PC-3 (cell line): ENCODE measurements around the gene ABCC3. TPM values are rescaled to one million over a fixed set of nuclear protein-coding genes. Genes with fewer than 3 reads are reported as not detected.

Source experiments
- ATAC-seq: fragments of 200-7000 bp; cut with Tn5 transposase; 2 replicates; pipeline ENCODE4 v1.9.1; 2020; ENCODE audit warnings: mild to moderate bottlenecking, moderate library complexity
- BruUV-seq: library from RNA; stranded (reverse); fragments of 400-500 nt; replicated peaks from 2 replicates; lab custom pipeline; 2021; lab: Mats Ljungman, UMichigan
- CTCF ChIA-PET: fragments of 300-600 bp; sonication (Branson Sonifier 250); formaldehyde crosslinking; loops from one replicate; lab custom pipeline; 2022; ENCODE audit warnings: antibody characterized with exemption; lab: Charles Lee
- POLR2A ChIA-PET: fragments of 300-600 bp; sonication (Branson Sonifier 250); formaldehyde crosslinking; loops from one replicate; lab custom pipeline; 2022; ENCODE audit warnings: antibody characterized with exemption; ENCODE audit not compliant: unreplicated experiment; lab: Charles Lee
- DNase-seq: peaks from one replicate; pipeline ENCODE4 v3.0.0-alpha.2; 2015
- H2AFZ ChIP-seq: fragments of 300-600 bp; sonication (generic); 2 replicates; pipeline ENCODE4 v1.6.0; 2016; ENCODE audit warnings: antibody characterized with exemption, low read length
- H3F3A ChIP-seq: fragments of 300-600 bp; sonication (generic); one replicate; pipeline ENCODE4 v1.6.0; 2017; ENCODE audit warnings: antibody characterized with exemption, low read length, control low read depth, mild to moderate bottlenecking; ENCODE audit not compliant: unreplicated experiment
- H3K27ac ChIP-seq: fragments of 300-600 bp; sonication (generic); 2 replicates; pipeline ENCODE4 v1.5.1; 2016; ENCODE audit warnings: mild to moderate bottlenecking, low read length
- H3K27me3 ChIP-seq: fragments of 300-600 bp; sonication (generic); 2 replicates; pipeline ENCODE4 v1.6.1; 2016; ENCODE audit warnings: low read length, mixed read lengths
- H3K36me3 ChIP-seq: fragments of 300-600 bp; sonication (generic); 2 replicates; pipeline ENCODE4 v1.6.1; 2016; ENCODE audit warnings: low read depth, mixed run types, low read length, mixed read lengths
- H3K4me1 ChIP-seq: fragments of 300-600 bp; sonication (generic); 2 replicates; pipeline ENCODE4 v1.5.1; 2016; ENCODE audit warnings: low read length; ENCODE audit not compliant: insufficient read depth
- H3K4me2 ChIP-seq: fragments of 300-600 bp; sonication (generic); 2 replicates; pipeline ENCODE4 v1.6.0; 2016; ENCODE audit warnings: low read length
- H3K4me3 ChIP-seq: fragments of 300-600 bp; sonication (generic); 2 replicates; pipeline ENCODE4 v1.5.1; 2016; ENCODE audit warnings: mild to moderate bottlenecking, low read length, mixed read lengths
- H3K79me2 ChIP-seq: fragments of 300-600 bp; sonication (generic); 2 replicates; pipeline ENCODE4 v1.6.1; 2017; ENCODE audit warnings: low read length, mixed read lengths
- H3K9ac ChIP-seq: fragments of 300-600 bp; sonication (generic); 2 replicates; pipeline ENCODE4 v1.6.0; 2016; ENCODE audit warnings: mild to moderate bottlenecking, low read length
- H3K9me2 ChIP-seq: fragments of 300-600 bp; sonication (generic); replicated peaks from 2 replicates; pipeline ENCODE4 v1.6.1; 2016; ENCODE audit warnings: mixed run types, low read length, mixed read lengths
- H3K9me3 ChIP-seq: fragments of 300-600 bp; sonication (generic); 2 replicates; pipeline ENCODE4 v1.6.1; 2016; ENCODE audit warnings: low read length, mixed read lengths
- H4K20me1 ChIP-seq: fragments of 300-600 bp; sonication (generic); 2 replicates; pipeline ENCODE4 v1.6.1; 2016; ENCODE audit warnings: low read length, mixed read lengths
- CTCF ChIP-seq: fragments of 300-600 bp; sonication (generic); conservative IDR thresholded peaks from 2 replicates; pipeline ENCODE4 v1.5.1; 2017; ENCODE audit warnings: antibody characterized with exemption, low read depth, mild to moderate bottlenecking, low read length
- EZH2 ChIP-seq: fragments of 300-600 bp; sonication (generic); IDR thresholded peaks from one replicate; pipeline ENCODE4 v1.6.1; 2017; ENCODE audit warnings: antibody characterized with exemption, mild to moderate bottlenecking, low read length; ENCODE audit not compliant: unreplicated experiment
- EZH2phosphoT487 ChIP-seq: fragments of 300-600 bp; sonication (generic); IDR thresholded peaks from 2 replicates; pipeline ENCODE4 v1.6.1; 2018; ENCODE audit warnings: mild to moderate bottlenecking, antibody characterized with exemption, low read length, borderline replicate concordance
- intact Hi-C: fragments of 100-400 bp; cut with micrococcal nuclease; formaldehyde crosslinking; loops from 2 replicates; pipeline ENCODE4 v1.9.0; 2023
- total RNA-seq: library from RNA; depleted of rRNA; stranded (reverse); fragments of >200 nt; gene quantifications from 2 replicates; pipeline ENCODE4 v1.2.3, GENCODE V29; 2014

The ABCC3 gene
- total RNA-seq, 1 experiment from 2014 or later = 50.2 TPM

DNA sequence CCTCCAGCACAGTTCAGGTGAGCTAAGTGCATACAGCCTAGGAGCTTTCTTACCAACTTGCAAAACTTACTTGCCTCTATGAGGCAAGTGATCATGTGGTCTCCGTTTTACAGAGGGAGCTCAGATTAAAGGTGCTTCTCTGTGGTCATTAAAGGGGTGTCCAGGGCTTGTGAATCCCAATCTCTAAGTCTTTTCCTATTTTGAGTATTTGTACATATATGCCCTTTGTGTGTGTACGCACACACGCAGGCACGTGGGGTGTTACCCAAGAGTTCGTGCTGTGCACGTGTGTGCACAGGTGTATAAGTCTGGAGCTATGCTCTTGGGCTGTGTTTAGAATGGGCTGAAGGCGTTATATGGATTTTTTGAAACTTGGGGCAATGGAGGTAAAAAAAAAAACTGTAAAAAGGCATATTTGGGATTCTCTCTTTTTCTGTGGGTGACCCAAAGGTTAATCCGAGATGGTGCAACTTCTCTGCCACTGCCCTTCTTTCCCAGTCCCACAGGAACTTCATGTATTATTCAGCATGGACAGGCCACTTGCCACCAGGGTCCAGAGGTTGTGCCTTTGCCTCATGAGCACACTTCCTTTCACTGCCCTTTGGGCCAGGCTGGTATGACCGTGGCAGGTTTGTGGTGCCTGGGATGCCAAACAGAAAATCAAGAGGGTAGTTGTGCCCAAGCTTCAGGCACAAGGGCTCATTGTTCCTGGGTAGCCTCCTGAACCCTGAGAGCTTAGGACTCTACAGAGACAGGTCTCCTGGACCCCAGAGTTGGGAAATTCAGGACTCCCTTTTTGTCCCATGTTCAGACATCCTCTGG, 1.5 kb downstream of the ABCC3 start:
- Histone ChIP-seq H3K9me2 (no peaks in the 10 kb centered on the region), H3K9ac (peak overlapping the region; percentile 80; the same call in 1 of the 2 replicates), H3K79me2 (peaks cover 54% of the 10 kb centered on the region), H3K27ac (peak overlapping the region; percentile 90), H3K4me2 (peak overlapping the region; percentile 87), H3K4me1 (peaks cover 77% of the 10 kb centered on the region), H4K20me1 (no peaks in the 10 kb centered on the region), H3K9me3 (no peaks in the 10 kb centered on the region), H2AFZ (no peak overlapping the region), H3K36me3 (no peaks in the 10 kb centered on the region; the same call in 1 of the 2 replicates), H3K27me3 (no peaks in the 10 kb centered on the region), H3K4me3 (peak overlapping the region; percentile 72), H3F3A (peaks cover 12% of the 10 kb centered on the region)
- intact Hi-C loops = loop anchor here (1.0 to 10.0 kb wide), 2 partner anchors 45 to 241 kb away; partner anchors contain the start of gene LRRC59
- BruUV-seq = no TSS peak
- ATAC-seq = no peak
- TF ChIP-seq EZH2phosphoT487 (no peak), CTCF (no peak), EZH2 (no peak)
- ChIA-PET CTCF (interaction anchor here (0.6 to 0.7 kb wide), 2 partner anchors 59 to 244 kb away, joined by 4 to 6 read pairs; no protein-coding TSS in a partner anchor), POLR2A (interaction anchor here (0.5 to 0.9 kb wide), 5 partner anchors 16 to 68 kb away, joined by 3 to 6 read pairs (median 4); no protein-coding TSS in a partner anchor)
- DNase-seq = no peak

GRCh38 chr17:50636804-50637195, 2.1 kb downstream of the ABCC3 start:
- H3K9me2 ChIP-seq = no peaks in the 10 kb centered on the region
- TF ChIP-seq EZH2 = no peak
- TF ChIP-seq EZH2phosphoT487 = no peak
- TF ChIP-seq CTCF = no peak
- H3K79me2 ChIP-seq = peaks cover 60% of the 10 kb centered on the region
- no peak overlapping the region for H2AFZ ChIP-seq
- intact Hi-C loops = loop anchor here (10.0 kb wide), 1 partner anchor 242 kb away; the partner anchor contains the start of gene LRRC59
- H3F3A ChIP-seq = peaks cover 12% of the 10 kb centered on the region
- H3K9ac ChIP-seq = no peak overlapping the region; the same call in 1 of the 2 replicates
- POLR2A ChIA-PET = interaction anchor here (0.5 kb wide), 1 partner anchor 103 kb away, joined by 11 read pairs; no protein-coding TSS in a partner anchor
- CTCF ChIA-PET = no interaction called here
- H3K9me3 ChIP-seq = no peaks in the 10 kb centered on the region
- BruUV-seq = no TSS peak
- H3K36me3 ChIP-seq = no peaks in the 10 kb centered on the region; the same call in 1 of the 2 replicates
- H3K4me3 ChIP-seq = peak overlapping the region; percentile 72
- no peaks in the 10 kb centered on the region for H3K27me3 ChIP-seq
- H3K4me1 ChIP-seq = peaks cover 74% of the 10 kb centered on the region
- peak overlapping the region; percentile 87 for H3K4me2 ChIP-seq
- DNase-seq = no peak
- no peaks in the 10 kb centered on the region for H4K20me1 ChIP-seq
- peak overlapping the region; percentile 90 for H3K27ac ChIP-seq
- no peak for ATAC-seq
